AG04449 (cell line): ENCODE results near the gene LCN1.

Experiments used
- CTCF ChIA-PET: fragments of 350-600 bp; formaldehyde crosslinking; extraction: SDS; loops from one replicate; lab custom pipeline; 2021; ENCODE audit warnings: antibody characterized with exemption; lab: Yijun Ruan, JAX
- POLR2A ChIA-PET: fragments of 400-600, 350-600 bp; formaldehyde crosslinking; extraction: SDS; loops from one replicate; lab custom pipeline; 2020; ENCODE audit warnings: antibody characterized with exemption, inconsistent platforms; lab: Yijun Ruan, JAX
- DNase-seq: peaks from one replicate; pipeline ENCODE4 v3.0.0-alpha.2; 2010; ENCODE audit warnings: low read depth, low spot score
- H3K4me3 ChIP-seq: 2 replicates; pipeline ENCODE4 v1.5.1; 2011; ENCODE audit warnings: low read depth, mild to moderate bottlenecking, control low read depth, low read length
- CTCF ChIP-seq: IDR thresholded peaks from one replicate; pipeline ENCODE4 v1.5.1; 2011; ENCODE audit warnings: mild to moderate bottlenecking, moderate library complexity, low read length, control low read depth, inconsistent platforms; ENCODE audit not compliant: insufficient read depth; ENCODE audit errors: missing control alignments

The LCN1 gene

GRCh38 chr9:135487281-135488012, 33.8 kb upstream of the LCN1 start:
- no peak for DNase-seq
- no peak for TF ChIP-seq CTCF
- ChIA-PET CTCF (interaction anchor here (0.8 to 1.0 kb wide), 2 partner anchors 11 to 17 kb away, joined by 3 read pairs; no protein-coding TSS in a partner anchor), POLR2A (no interaction called here)
- H3K4me3 ChIP-seq = no peak overlapping the region

- ChIA-PET CTCF (interaction anchor here (0.8 to 1.0 kb wide), 2 partner anchors 11 to 17 kb away, joined by 3 read pairs; no protein-coding TSS in a partner anchor), POLR2A (no interaction called here)
- DNase-seq = no peak
- no peak overlapping the region for H3K4me3 ChIP-seq
- TF ChIP-seq CTCF = no peak
Observed at GRCh38 chr9:135488013-135488330, 33.3 kb upstream of the LCN1 start.

GRCh38 chr9:135488527-135488926, 32.7 kb upstream of the LCN1 start:
- DNase-seq = no peak
- no peak overlapping the region for H3K4me3 ChIP-seq
- ChIA-PET POLR2A (no interaction called here), CTCF (interaction anchor here (0.8 to 1.0 kb wide), 2 partner anchors 12 to 16 kb away, joined by 3 read pairs; no protein-coding TSS in a partner anchor)
- TF ChIP-seq CTCF = no peak

- ChIA-PET POLR2A (no interaction called here), CTCF (no interaction called here)
- H3K4me3 ChIP-seq = no peak overlapping the region
- no peak for DNase-seq
- TF ChIP-seq CTCF = no peak
Observed at GRCh38 chr9:135489188-135489906, 31.9 kb upstream of the LCN1 start.

GRCh38 chr9:135490166-135490870, 30.9 kb upstream of the LCN1 start:
- ChIA-PET CTCF (interaction anchor here (1.0 to 3.5 kb wide), 4 partner anchors 9 to 15 kb away, joined by 3 to 14 read pairs (median 10); partner anchors contain the start of gene MRPS2), POLR2A (no interaction called here)
- DNase-seq = no peak
- no peak overlapping the region for H3K4me3 ChIP-seq
- TF ChIP-seq CTCF = no peak
